ENCODE results near the gene RANBP9.

RANBP9 gene

GRCh38 chr6:13711733-13712598 lies at the start of gene RANBP9:
TSS of gene RANBP9 (minus strand) at chr6:13711835. CDS start at chr6:13711505, 330 bp downstream.
- DNase-seq (ENCODE audit: low read depth in 3 of 3): peak; percentile 73 to 80 (median 79)

DNA sequence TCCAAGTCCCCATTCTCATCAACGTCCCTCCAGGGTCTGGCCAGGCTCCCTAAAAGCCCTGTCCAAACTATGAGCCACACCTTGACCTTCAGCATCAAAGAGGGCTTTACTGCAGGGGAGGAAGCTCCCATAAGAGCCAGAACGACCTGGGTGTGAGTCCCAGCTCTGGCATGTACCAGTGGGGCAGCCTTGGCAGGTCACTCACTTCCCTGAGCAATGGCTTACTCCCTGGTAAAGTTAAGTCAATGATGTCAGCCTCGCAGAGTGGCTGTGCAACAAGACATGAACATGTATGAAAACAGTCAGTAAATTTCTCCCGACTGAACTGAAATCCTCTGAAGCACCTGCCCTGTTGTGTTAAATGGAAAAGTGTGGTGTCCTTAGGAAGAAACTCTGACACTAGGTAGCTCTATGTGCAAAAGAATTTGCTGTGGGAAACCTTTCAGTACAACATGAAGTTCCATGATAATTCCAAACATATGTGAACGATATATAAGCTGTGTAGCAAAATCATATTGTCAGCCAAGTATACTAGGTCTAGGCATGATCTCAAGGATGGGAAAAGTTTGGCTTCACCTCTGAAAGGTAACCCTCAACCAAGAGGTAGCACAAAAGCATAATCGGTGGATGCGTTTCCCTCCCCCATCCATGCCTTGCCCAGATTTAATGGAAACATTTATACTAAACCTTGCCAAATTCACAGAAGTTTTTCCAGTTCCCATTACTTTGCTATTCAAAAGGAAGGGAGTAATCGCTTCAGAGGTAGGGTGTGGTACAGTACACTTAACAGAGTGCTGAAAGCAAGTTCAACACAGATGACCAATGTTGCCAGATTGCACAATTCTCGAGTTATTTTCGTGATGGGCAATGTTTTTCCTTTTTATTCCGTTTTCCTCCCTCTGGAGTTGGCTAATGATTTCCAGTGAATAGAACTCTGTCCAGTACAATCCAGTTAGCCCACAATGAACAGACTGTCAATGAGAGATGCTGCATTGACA lies 49.0 kb upstream of the RANBP9 start:
- DNase-seq (ENCODE audit: low read depth in 3 of 3): no peak

DNA sequence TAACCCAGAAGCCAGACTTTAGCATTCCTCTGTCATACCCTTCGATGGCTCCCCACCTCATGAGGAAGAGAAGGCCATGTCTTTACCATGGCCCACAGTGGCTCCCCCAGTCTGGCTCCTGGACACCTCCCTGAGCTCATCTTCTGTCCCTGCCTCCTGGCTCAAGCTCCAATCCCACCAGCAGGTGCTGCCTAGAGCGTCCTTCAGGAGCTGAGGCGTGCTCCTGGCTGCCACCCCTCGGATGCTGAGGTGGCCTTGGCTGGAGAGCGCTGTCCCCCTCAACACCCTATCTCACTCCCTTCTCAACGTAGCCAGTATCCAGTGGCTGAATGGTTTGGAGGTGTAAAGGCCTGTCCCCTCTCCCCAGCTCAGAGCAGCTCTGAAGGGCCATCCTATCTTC lies 47.4 kb upstream of the RANBP9 start:
- DNase-seq (ENCODE audit: low read depth in 3 of 3): no peak

DNA sequence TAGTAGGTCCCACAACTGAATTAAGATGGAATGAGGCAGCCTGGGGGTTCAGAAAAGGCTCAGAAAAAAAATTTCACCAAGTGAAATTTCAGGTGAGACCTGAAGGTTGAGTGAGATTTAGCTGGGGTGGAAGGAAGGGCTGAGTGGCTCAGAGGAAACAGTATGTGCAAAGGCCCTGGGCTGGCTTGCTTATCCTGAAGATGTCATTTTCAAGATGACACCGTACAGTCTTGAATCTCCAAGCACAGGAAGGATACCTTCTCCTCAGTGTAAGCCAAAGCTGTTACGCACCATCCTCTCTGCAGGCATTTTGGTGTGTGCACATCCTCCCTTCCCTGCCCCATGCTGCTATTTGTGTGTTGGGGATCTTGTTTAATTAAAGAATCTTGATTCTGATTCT lies 43.0 kb upstream of the RANBP9 start:
- no peak for DNase-seq (ENCODE audit: low read depth in 3 of 3)

DNA sequence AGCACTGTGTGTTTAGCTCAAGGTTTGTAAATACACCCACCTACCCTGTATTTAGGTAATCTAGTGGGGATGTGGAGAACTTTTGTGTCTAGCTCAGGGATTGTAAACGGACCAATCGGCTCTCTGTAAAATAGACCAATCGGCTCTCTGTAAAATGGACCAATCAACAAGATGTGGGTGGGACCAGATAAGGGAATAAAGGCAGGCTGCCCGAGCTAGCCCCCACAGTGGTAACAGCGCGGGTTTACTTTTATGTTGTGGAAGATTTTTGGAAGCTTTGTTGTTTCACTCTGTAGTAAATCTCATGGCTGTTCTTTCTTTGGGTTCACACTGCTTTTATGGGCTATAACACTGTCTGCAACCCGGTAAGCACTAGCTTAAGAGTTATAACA lies 32.1 kb upstream of the RANBP9 start:
- no peak for DNase-seq (ENCODE audit: low read depth in 3 of 3)

DNA sequence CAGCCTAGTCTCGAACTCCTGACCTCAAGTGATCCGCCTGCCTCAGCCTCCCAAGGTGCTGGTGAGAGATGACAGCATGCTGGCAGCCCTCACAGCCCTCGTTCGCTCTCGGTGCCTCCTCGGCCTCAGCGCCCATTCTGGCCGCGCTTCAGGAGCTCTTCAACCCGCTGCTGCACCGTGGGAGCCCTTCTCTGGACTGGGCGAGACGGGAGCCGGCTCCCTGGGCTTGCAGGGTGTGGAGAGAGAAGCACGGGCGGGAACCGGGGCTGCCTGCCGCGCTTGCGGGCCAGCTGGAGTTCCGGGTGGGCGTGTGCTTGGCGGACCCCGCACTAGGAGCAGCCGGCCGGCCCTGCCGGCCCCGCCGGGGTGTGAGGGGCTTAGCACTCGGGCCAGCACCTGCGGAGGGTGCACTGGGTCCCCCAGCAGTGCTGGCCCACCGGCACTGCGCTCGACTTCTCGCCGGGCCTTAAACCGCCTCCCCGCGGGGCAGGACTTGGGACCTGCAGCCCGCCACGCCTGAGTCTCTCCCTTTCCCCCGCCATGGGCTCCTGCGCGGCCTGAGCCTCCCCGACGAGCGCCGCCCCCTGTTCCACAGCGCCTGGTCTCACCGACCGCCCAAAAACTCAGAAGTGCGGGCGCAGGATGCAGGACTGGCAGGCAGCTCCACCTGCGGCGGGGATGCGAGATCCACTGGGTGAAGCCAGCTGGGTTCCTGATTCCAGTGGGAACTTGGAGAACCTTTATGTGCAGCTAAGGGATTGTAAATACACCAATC lies 31.5 kb upstream of the RANBP9 start:
- DNase-seq (ENCODE audit: low read depth in 3 of 3): no peak

DNA sequence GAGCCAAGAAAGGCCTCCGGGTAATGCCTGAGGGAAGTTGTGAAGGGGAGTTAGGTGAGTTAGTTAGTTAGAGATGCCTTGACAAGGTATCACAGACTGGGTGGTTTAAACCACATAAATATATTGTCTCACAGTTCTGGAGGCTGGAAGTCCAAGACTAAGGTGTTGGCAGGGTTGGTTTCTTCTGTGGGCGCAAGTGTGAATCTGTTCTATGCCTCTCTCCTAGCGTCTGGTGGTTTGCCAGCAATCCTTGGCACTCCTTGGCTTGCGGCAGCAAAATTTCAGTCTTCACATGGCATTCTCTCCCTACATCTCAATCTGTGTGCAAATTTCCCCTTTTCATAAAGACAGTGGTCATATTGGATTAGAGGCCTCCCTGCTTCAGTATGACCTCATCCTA lies 29.7 kb upstream of the RANBP9 start:
- no peak for DNase-seq (ENCODE audit: low read depth in 3 of 3)

DNA sequence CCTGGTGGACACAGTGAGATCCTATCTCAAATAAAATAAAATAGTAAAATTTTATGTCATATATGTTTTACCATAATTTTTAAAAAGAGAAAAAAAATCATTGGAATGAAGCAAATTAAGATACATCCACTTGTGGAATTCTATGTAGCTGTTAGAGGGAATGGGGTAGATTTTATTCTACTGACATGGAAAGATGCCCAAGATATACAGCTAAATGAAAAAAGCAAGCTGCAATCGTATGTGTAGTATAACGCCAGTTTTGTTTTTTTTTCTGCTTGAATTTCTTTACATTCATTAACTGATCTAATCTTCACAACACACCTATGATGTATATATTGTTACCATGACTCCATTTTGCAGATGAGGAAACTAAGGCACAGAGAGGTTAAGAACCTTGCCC lies 23.4 kb upstream of the RANBP9 start:
- no peak for DNase-seq (ENCODE audit: low read depth in 3 of 3)

- DNase-seq (ENCODE audit: low read depth in 3 of 3): no peak
Observed at GRCh38 chr6:13733178-13733887, 21.7 kb upstream of the RANBP9 start.

GRCh38 chr6:13730704-13731103 lies 19.1 kb upstream of the RANBP9 start:
- DNase-seq (ENCODE audit: low read depth in 3 of 3): no peak

DNA sequence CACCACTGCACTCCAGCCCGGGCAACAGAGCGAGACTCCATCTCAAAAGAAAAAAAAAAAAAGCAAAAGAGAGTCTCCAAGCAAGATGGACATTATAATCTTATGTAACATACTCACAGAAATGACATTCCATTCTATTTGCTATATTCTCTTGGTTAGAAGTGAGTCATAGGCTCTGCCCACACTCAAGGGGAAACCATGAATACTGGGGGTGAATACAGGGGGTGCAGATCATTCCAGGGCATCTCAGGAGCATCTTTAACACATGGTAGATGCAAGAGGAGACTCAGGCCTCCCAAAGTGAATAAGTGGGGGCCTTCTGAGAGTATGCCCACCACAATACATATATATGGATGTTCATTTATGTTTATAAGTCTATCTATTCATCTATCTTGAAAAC lies 18.3 kb upstream of the RANBP9 start:
- no peak for DNase-seq (ENCODE audit: low read depth in 3 of 3)

DNA sequence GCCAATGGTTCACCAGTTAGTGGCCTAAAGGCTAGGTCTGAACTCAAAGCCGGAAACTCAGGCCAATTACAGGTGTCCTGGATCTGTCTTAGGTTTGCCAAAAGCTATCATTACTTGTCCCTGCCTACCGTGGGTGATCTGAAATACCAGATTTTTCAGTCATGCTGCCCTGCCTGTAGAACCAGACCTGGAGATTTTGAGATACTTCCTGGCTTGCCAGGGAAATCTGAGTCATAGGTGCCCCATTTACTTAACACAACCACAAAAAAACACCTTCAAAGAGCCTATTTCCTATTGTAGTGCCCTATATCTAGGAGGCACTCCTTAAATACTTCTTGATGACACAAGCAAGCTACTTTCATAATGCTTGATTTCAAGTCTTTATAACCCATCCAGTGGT lies 13.9 kb upstream of the RANBP9 start:
- DNase-seq (ENCODE audit: low read depth in 3 of 3): peak in 1 of 3 experiments; percentile 26

GRCh38 chr6:13725052-13725451 lies 13.4 kb upstream of the RANBP9 start:
- no peak for DNase-seq (ENCODE audit: low read depth in 3 of 3)

- no peak for DNase-seq (ENCODE audit: low read depth in 3 of 3)
Observed at GRCh38 chr6:13724182-13724581, 12.5 kb upstream of the RANBP9 start.

- no peak for DNase-seq (ENCODE audit: low read depth in 3 of 3)
Observed at GRCh38 chr6:13722880-13723279, 11.2 kb upstream of the RANBP9 start.

GRCh38 chr6:13718123-13718458 lies 6.5 kb upstream of the RANBP9 start:
- DNase-seq (ENCODE audit: low read depth in 3 of 3): no peak

DNA sequence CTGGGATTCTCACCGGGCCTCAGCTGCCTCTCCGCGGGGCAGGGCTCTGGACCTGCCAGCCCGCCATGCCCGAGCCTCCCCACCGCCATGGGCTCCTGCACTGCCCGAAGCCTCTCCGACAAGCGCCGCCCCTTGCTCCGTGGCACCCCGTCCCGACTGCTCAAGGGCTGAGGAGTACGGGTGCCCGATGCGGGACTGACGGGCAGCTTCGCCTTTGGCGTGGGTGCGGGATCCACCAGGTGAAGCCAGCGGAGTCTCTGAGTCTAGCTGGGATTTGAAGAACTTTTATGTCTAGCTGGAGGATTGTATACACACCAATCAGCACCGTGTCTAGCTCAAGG lies 5.3 kb upstream of the RANBP9 start:
- no peak for DNase-seq (ENCODE audit: low read depth in 3 of 3)

GRCh38 chr6:13716225-13716954 lies 4.8 kb upstream of the RANBP9 start:
- no peak for DNase-seq (ENCODE audit: low read depth in 3 of 3)

- no peak for DNase-seq (ENCODE audit: low read depth in 3 of 3)
Observed at GRCh38 chr6:13715444-13715883, 3.8 kb upstream of the RANBP9 start.

GRCh38 chr6:13712599-13712898 lies 914 bp upstream of the RANBP9 start:
- no peak for DNase-seq (ENCODE audit: low read depth in 3 of 3)

- no peak for DNase-seq (ENCODE audit: low read depth in 3 of 3)
Observed at GRCh38 chr6:13711324-13711732, 307 bp downstream of the RANBP9 start.

Data from stimulated activated CD4-positive, alpha-beta T cell treated with anti-CD3 and anti-CD28 coated beads, TNF-alpha, amount 100 ng/mL, for 4 hours (primary cell).